ENCODE measurements around the gene SLC2A4RG. TPM values are rescaled to one million over a fixed set of nuclear protein-coding genes. Genes with fewer than 3 reads are reported as not detected.

Gene SLC2A4RG
- total RNA-seq, 4 donors from 2014 or later = 26.3 to 50.2 (median 47.7) TPM

DNA sequence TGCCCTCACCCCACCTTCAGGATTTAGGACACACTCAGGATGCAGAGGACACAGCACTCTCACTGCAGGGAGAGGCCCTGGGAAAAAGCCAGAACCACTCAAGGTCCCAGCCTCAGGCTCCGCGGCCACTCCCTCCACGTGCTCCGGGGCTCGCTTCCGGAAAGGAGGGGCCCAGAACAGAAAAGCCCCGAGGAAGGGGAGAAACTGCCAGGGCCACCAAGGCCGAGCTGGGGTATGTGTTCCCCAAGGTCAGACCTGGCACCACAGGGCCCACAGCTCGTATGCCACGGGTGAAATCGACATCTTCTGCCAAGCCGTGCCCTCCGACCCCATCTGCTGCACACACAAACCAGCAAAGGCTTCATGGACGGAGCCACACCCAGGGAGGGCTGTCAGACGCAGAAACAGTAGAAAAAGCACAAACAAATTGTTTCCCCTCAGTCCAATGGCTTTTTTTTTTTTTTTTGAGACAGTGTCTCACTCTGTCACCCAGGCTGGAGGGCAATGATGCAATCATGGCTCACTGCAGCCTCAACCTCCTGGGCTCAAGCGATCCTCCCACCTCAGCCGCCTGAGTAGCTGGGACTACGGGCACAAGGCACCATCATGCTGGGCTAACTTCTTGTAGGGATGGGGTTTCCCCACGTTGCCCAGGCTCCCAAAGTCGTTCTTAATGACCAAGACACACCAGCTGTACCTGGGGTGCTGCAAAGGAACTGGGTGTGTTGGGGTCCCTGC is 33.4 kb downstream of the SLC2A4RG start:
- intact Hi-C loops (cut with DNase I; ENCODE audit: low total_unique reads) = loop anchor here (10.0 kb wide), 1 partner anchor 202 kb away; the partner anchor contains the start of gene SAMD10

DNA sequence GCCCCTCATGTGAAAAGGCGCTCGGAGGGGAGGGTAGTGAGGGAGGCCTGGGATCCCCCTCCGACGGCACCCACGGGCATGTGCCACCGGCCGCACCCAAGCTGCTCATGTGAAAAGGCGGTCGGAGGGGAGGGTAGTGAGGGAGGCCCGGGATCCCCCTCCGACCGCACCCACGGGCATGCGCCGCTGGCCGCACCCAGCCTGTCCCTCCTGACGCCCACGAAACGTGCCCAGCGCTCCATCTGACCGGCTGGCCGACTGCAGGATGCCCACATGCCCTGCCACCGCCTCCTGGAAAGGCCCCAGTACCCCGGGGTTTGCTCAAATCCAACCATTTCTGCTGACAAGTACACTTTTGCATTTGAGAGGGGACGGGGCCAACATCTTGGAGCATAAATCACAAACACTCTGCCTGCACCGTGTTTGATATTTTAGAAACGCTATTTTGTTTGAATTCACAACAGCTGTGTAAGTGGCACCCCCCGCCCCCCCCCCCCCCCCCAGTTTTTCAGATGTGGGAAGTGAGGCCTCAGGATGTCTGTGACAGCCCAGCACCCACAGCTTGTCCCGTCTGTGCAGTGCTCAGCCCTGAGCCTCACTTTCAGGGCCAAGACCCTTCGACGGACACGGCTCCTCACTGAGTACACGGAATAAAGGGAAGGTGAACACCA is 34.1 kb downstream of the SLC2A4RG start:
- WGBS, 2 donors (ENCODE audit: low coverage in 1 of 2) = 77% methylated on average over 30 of the region's 33 CpGs; no CpG with 5 or more reads in 1 of the 2 donors
- H3K27me3 ChIP-seq = peaks cover 6% of the 10 kb centered on the region
- no peaks in the 10 kb centered on the region for H3K36me3 ChIP-seq
- TF ChIP-seq, protein P1, sequence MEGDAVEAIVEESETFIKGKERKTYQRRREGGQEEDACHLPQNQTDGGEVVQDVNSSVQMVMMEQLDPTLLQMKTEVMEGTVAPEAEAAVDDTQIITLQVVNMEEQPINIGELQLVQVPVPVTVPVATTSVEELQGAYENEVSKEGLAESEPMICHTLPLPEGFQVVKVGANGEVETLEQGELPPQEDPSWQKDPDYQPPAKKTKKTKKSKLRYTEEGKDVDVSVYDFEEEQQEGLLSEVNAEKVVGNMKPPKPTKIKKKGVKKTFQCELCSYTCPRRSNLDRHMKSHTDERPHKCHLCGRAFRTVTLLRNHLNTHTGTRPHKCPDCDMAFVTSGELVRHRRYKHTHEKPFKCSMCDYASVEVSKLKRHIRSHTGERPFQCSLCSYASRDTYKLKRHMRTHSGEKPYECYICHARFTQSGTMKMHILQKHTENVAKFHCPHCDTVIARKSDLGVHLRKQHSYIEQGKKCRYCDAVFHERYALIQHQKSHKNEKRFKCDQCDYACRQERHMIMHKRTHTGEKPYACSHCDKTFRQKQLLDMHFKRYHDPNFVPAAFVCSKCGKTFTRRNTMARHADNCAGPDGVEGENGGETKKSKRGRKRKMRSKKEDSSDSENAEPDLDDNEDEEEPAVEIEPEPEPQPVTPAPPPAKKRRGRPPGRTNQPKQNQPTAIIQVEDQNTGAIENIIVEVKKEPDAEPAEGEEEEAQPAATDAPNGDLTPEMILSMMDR (IDR thresholded peaks at IDR 0.05) = no peak
- TF ChIP-seq EP300 (IDR thresholded peaks at IDR 0.05; ENCODE audit: low read depth) (no peak), POLR2A (IDR thresholded peaks at IDR 0.05) (no peak), POLR2AphosphoS5 (IDR thresholded peaks at IDR 0.05) (no peak)
- in situ Hi-C loops (cut with MboI; ENCODE audit: low pct_ligation_motif_present in 1 of 4, low pct_unique_long_range_greater_than_20kb in 1 of 4, low sequenced_read_pairs in 3 of 4) (no loop called here), intact Hi-C loops (cut with DNase I; ENCODE audit: low total_unique reads) (loop anchor here (10.0 kb wide), 1 partner anchor 201 kb away; the partner anchor contains the start of gene SAMD10)
- no peak overlapping the region for H3K4me3 ChIP-seq
- DNase-seq = no peak
- H3K4me1 ChIP-seq = peaks cover 0 to 12% (median 0%) of the 10 kb centered on the region in 4 donors
- no peaks in the 10 kb centered on the region for H3K9me3 ChIP-seq
- no peak overlapping the region for H3K27ac ChIP-seq

More for the DNA sequence above, 33.4 kb downstream of the SLC2A4RG start:
- WGBS, 2 donors (ENCODE audit: low coverage in 1 of 2) = 47% methylated on average over 20 of the region's 20 CpGs; no CpG with 5 or more reads in 1 of the 2 donors
- in situ Hi-C loops (cut with MboI; ENCODE audit: low pct_ligation_motif_present in 1 of 4, low pct_unique_long_range_greater_than_20kb in 1 of 4, low sequenced_read_pairs in 3 of 4) = no loop called here
- no peak for DNase-seq
- H3K4me3 ChIP-seq = no peak overlapping the region
- peaks cover 6% of the 10 kb centered on the region for H3K27me3 ChIP-seq
- H3K27ac ChIP-seq = no peak overlapping the region
- peaks cover 0 to 12% (median 0%) of the 10 kb centered on the region in 4 donors for H3K4me1 ChIP-seq
- no peaks in the 10 kb centered on the region for H3K9me3 ChIP-seq
- TF ChIP-seq, protein P1 (IDR thresholded peaks at IDR 0.05) = no peak
- no peak for TF ChIP-seq EP300 (IDR thresholded peaks at IDR 0.05; ENCODE audit: low read depth)
- TF ChIP-seq POLR2AphosphoS5 (IDR thresholded peaks at IDR 0.05) = no peak
- no peak for TF ChIP-seq POLR2A (IDR thresholded peaks at IDR 0.05)
- H3K36me3 ChIP-seq = no peaks in the 10 kb centered on the region

DNA sequence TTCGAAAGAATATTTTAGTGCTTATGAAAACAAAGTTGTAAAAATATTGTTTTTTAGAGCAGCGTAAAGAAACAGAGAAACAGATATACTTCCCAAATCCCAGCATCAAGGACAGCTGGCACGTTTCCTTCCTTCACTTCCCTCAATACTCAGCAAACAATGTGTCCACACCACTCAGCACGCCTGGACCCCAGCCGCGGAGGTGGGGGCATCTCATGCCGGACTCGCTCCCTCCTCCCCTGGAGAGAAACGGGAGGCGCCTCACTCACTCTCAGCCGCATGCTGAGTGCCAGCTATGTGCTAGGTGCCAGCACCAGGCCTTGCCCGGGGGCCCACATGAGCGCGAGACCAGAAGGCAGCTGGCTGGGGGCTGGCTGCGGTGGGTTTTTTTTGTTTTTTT is 34.7 kb downstream of the SLC2A4RG start:
- in situ Hi-C loops (cut with MboI; ENCODE audit: low pct_ligation_motif_present in 1 of 4, low pct_unique_long_range_greater_than_20kb in 1 of 4, low sequenced_read_pairs in 3 of 4) = no loop called here
- Histone ChIP-seq H3K9me3 (no peaks in the 10 kb centered on the region), H3K4me1 (peaks cover 0 to 12% (median 0%) of the 10 kb centered on the region in 4 donors), H3K36me3 (no peaks in the 10 kb centered on the region), H3K27ac (no peak overlapping the region), H3K27me3 (peaks cover 6% of the 10 kb centered on the region), H3K4me3 (no peak overlapping the region)
- 63 to 70% methylated on average over 3 to 15 of the region's 15 CpGs for WGBS, 2 donors (ENCODE audit: low coverage in 1 of 2)
- intact Hi-C loops (cut with DNase I; ENCODE audit: low total_unique reads) = loop anchor here (10.0 kb wide), 1 partner anchor 200 kb away; the partner anchor contains the start of gene SAMD10
- DNase-seq = no peak
- TF ChIP-seq, protein P1 (IDR thresholded peaks at IDR 0.05) = no peak
- TF ChIP-seq EP300 (IDR thresholded peaks at IDR 0.05; ENCODE audit: low read depth) (no peak), POLR2A (IDR thresholded peaks at IDR 0.05) (no peak), POLR2AphosphoS5 (IDR thresholded peaks at IDR 0.05) (no peak)
